Measurements from ENCODE around the gene SCN7A. TPM values are rescaled to one million over a fixed set of nuclear protein-coding genes. Genes with fewer than 3 reads are reported as not detected.
A peak's percentile ranks its signal among the peaks of the same experiment; 100 is the strongest.

The SCN7A gene
- total RNA-seq, 1 experiment from 2014 or later: not detected

DNA sequence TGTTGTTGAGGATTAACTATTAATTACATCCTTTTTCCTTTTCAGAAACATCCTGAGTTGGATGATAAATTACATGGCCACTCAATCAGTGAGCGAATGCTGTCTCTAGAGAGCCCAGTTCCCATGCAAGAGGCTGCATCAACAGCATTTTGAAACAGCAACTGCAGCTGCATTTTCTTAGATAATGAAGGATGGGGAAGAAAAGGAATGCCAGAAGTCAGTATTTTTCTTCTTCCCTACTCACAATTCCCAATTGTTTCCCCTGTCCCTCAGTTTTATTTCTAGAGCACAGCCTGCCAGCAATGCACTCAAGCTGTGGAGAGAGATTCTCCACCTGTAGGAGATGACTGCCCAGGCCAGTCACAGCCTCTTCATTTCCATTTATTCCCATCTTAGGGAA, 6.9 kb downstream of the SCN7A start:
- no peak overlapping the region for H3K4me3 Mint-ChIP-seq (ENCODE audit: unreplicated experiment)
- ChIA-PET CTCF (interaction anchor here (0.6 kb wide), 1 partner anchor 30 kb away, joined by 3 read pairs; no protein-coding TSS in a partner anchor), POLR2A (no interaction called here)
- no peaks in the 10 kb centered on the region for H3K36me3 Mint-ChIP-seq (ENCODE audit: insufficient read depth, unreplicated experiment)
- H3K27ac Mint-ChIP-seq (ENCODE audit: low read depth, unreplicated experiment): no peak overlapping the region
- no peaks in the 10 kb centered on the region for H3K4me1 Mint-ChIP-seq (ENCODE audit: insufficient read depth, unreplicated experiment)
- intact Hi-C loops (cut with micrococcal nuclease): no loop called here
- H3K27me3 Mint-ChIP-seq (ENCODE audit: insufficient read depth, unreplicated experiment): peaks cover 91% of the 10 kb centered on the region
- no TSS peak for BruUV-seq (replicated peaks)
- TF ChIP-seq, protein P1, sequence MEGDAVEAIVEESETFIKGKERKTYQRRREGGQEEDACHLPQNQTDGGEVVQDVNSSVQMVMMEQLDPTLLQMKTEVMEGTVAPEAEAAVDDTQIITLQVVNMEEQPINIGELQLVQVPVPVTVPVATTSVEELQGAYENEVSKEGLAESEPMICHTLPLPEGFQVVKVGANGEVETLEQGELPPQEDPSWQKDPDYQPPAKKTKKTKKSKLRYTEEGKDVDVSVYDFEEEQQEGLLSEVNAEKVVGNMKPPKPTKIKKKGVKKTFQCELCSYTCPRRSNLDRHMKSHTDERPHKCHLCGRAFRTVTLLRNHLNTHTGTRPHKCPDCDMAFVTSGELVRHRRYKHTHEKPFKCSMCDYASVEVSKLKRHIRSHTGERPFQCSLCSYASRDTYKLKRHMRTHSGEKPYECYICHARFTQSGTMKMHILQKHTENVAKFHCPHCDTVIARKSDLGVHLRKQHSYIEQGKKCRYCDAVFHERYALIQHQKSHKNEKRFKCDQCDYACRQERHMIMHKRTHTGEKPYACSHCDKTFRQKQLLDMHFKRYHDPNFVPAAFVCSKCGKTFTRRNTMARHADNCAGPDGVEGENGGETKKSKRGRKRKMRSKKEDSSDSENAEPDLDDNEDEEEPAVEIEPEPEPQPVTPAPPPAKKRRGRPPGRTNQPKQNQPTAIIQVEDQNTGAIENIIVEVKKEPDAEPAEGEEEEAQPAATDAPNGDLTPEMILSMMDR (IDR thresholded peaks at IDR 0.05; ENCODE audit: unreplicated experiment): no peak
- DNase-seq (ENCODE audit: unreplicated experiment): no peak
- H3K9me3 Mint-ChIP-seq (ENCODE audit: unreplicated experiment): no peaks in the 10 kb centered on the region

GRCh38 chr2:166485558-166486178, 8.4 kb downstream of the SCN7A start:
- TF ChIP-seq, protein P1 (IDR thresholded peaks at IDR 0.05; ENCODE audit: unreplicated experiment): no peak
- peaks cover 82% of the 10 kb centered on the region for H3K27me3 Mint-ChIP-seq (ENCODE audit: insufficient read depth, unreplicated experiment)
- no TSS peak for BruUV-seq (replicated peaks)
- H3K27ac Mint-ChIP-seq (ENCODE audit: low read depth, unreplicated experiment): no peak overlapping the region
- intact Hi-C loops (cut with micrococcal nuclease): no loop called here
- POLR2A ChIA-PET: interaction anchor here (0.7 kb wide), 1 partner anchor 447 kb away, joined by 3 read pairs; no protein-coding TSS in a partner anchor
- no peaks in the 10 kb centered on the region for H3K36me3 Mint-ChIP-seq (ENCODE audit: insufficient read depth, unreplicated experiment)
- no peaks in the 10 kb centered on the region for H3K4me1 Mint-ChIP-seq (ENCODE audit: insufficient read depth, unreplicated experiment)
- no peaks in the 10 kb centered on the region for H3K9me3 Mint-ChIP-seq (ENCODE audit: unreplicated experiment)
- CTCF ChIA-PET: no interaction called here
- DNase-seq (ENCODE audit: unreplicated experiment): no peak
- no peak overlapping the region for H3K4me3 Mint-ChIP-seq (ENCODE audit: unreplicated experiment)

- H3K4me3 Mint-ChIP-seq (ENCODE audit: unreplicated experiment): no peak overlapping the region
- H3K36me3 Mint-ChIP-seq (ENCODE audit: insufficient read depth, unreplicated experiment): no peaks in the 10 kb centered on the region
- no peaks in the 10 kb centered on the region for H3K4me1 Mint-ChIP-seq (ENCODE audit: insufficient read depth, unreplicated experiment)
- H3K27ac Mint-ChIP-seq (ENCODE audit: low read depth, unreplicated experiment): no peak overlapping the region
- no peak for DNase-seq (ENCODE audit: unreplicated experiment)
- peaks cover 36% of the 10 kb centered on the region for H3K27me3 Mint-ChIP-seq (ENCODE audit: insufficient read depth, unreplicated experiment)
- TF ChIP-seq, protein P1 (IDR thresholded peaks at IDR 0.05; ENCODE audit: unreplicated experiment): no peak
- CTCF ChIA-PET: interaction anchor here (1.0 kb wide), 1 partner anchor 45 kb away, joined by 3 read pairs; no protein-coding TSS in a partner anchor
- POLR2A ChIA-PET: no interaction called here
- intact Hi-C loops (cut with micrococcal nuclease): no loop called here
- BruUV-seq (replicated peaks): no TSS peak
- H3K9me3 Mint-ChIP-seq (ENCODE audit: unreplicated experiment): no peaks in the 10 kb centered on the region
Observed at GRCh38 chr2:166472332-166472731, 21.7 kb downstream of the SCN7A start.

DNA sequence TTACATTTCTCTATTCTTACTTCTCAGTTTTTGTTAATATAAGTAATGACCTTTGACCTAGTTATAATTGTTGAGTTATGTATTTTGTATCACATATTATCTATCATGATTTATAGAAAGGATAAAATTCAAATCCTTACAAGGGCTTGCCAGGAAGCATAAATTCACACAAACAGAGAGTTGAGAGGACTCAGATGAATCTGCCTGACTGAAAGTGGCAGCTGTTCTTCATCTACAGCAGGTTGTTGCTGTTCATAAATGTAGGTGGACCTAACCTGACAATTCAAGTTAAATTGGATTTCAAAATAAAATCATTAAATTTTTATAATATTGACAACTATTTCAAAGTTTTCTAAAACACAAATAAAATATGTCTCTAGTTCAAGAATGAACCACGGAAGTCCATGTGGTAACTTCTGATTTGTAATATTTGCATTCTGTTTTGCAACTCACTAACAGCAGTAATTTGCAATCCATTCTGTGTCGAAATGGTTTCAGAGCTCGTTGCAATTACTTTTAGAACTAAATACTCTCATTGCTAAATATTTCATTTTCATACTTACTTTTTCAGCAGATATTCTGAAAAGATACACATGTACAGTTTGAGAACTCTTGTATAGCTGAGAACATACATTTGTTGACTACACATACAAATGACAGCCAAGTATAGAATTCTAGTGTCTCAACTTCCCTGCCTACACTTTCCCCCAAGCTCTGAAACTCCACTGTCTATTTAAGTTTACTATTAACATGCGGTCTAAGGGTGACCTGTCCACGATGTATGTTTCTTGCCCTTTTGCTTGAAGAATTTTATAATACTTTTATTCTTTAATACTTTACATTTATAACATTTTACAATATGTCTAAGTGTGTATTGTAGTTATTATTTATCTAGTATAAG, 25.7 kb downstream of the SCN7A start:
- no TSS peak for BruUV-seq (replicated peaks)
- ChIA-PET POLR2A (no interaction called here), CTCF (interaction anchor here (0.9 to 1.0 kb wide), 2 partner anchors 51 to 69 kb away, joined by 3 read pairs; no protein-coding TSS in a partner anchor)
- intact Hi-C loops (cut with micrococcal nuclease): no loop called here
- Mint-ChIP-seq H3K4me3 (ENCODE audit: unreplicated experiment) (no peak overlapping the region), H3K4me1 (ENCODE audit: insufficient read depth, unreplicated experiment) (no peaks in the 10 kb centered on the region), H3K27me3 (ENCODE audit: insufficient read depth, unreplicated experiment) (peaks cover 22% of the 10 kb centered on the region), H3K36me3 (ENCODE audit: insufficient read depth, unreplicated experiment) (no peaks in the 10 kb centered on the region), H3K9me3 (ENCODE audit: unreplicated experiment) (no peaks in the 10 kb centered on the region), H3K27ac (ENCODE audit: low read depth, unreplicated experiment) (no peak overlapping the region)
- TF ChIP-seq, protein P1 (IDR thresholded peaks at IDR 0.05; ENCODE audit: unreplicated experiment): no peak
- peak; percentile 47 for DNase-seq (ENCODE audit: unreplicated experiment)
